Transverse colon (tissue), 4 donors: Measurements from ENCODE around the gene GRIK4.

Experiments used
- CTCF ChIP-seq, 5 experiments: fragments of 200-600 bp in 3 of 5; fragments of 450-650 bp in 2 of 5; sonication (generic) in 3 of 5; IDR thresholded peaks; 1 replicate in 2 of 5; 2 replicates in 3 of 5; pipeline ENCODE4 v1.5.1; 2016 to 2017; ENCODE audit warnings: antibody characterized with exemption in 5 of 5, inconsistent platforms in 3 of 5, mild to moderate bottlenecking in 2 of 5, moderate library complexity in 1 of 5
- POLR2A ChIP-seq: fragments of 450-650 bp; IDR thresholded peaks from one replicate; pipeline ENCODE4 v1.6.1; 2016; ENCODE audit warnings: antibody characterized with exemption, mild to moderate bottlenecking, moderate library complexity
- POLR2AphosphoS5 ChIP-seq, 3 donors: sonication (generic); formaldehyde crosslinking; IDR thresholded peaks; one replicate each; pipeline ENCODE4 v1.6.1; 2016; ENCODE audit warnings: antibody characterized with exemption in 3 of 3

GRCh38 chr11:120988603-120989002 lies 477.1 kb downstream of the GRIK4 start:
- TF ChIP-seq POLR2A (no peak), POLR2AphosphoS5 (IDR thresholded peaks at IDR 0.05) (no peak), CTCF (IDR thresholded peaks at IDR 0.05) (no peak)
